Right lobe of liver (tissue), 6 donors: ENCODE data around the gene OPN3. TPM values are rescaled to one million over a fixed set of nuclear protein-coding genes. Genes with fewer than 3 reads are reported as not detected.

Experiments used
- ATAC-seq, 4 donors: fragments of 200-7000 bp; cut with Tn5 transposase; one replicate each; pipeline ENCODE4 v1.9.1; 2020; ENCODE audit warnings: mild to moderate bottlenecking in 4 of 4, moderate library complexity in 4 of 4
- DNase-seq, 3 donors: peaks; one replicate each; pipeline ENCODE4 v3.0.0-alpha.2; 2020
- H3K27ac ChIP-seq, 3 donors: fragments of 200-600 bp; one replicate each; pipeline ENCODE4 v1.8.0; 2022
- H3K27me3 ChIP-seq, 2 donors: fragments of 200-600 bp; one replicate each; pipeline ENCODE4 v1.8.0; 2022
- H3K36me3 ChIP-seq, 4 donors: fragments of 200-600 bp; sonication (generic) in 1 of 4; one replicate each; pipeline versions ENCODE4 v1.5.1 to v1.8.0; 2017 to 2022; ENCODE audit warnings: control low read depth in 1 of 4
- H3K4me1 ChIP-seq, 4 donors: fragments of 200-600 bp; sonication (generic) in 1 of 4; one replicate each; pipeline versions ENCODE4 v1.5.1 to v1.8.0; 2017 to 2022; ENCODE audit warnings: control low read depth in 1 of 4
- H3K4me3 ChIP-seq, 3 donors: fragments of 200-600 bp; one replicate each; pipeline ENCODE4 v1.8.0; 2022
- H3K9me3 ChIP-seq, 4 donors: fragments of 200-600 bp; sonication (generic) in 1 of 4; one replicate each; pipeline versions ENCODE4 v1.5.1 to v1.8.0; 2017 to 2022; ENCODE audit warnings: control low read depth in 1 of 4
- POLR2A ChIP-seq: fragments of 450-650 bp; IDR thresholded peaks from one replicate; pipeline ENCODE4 v1.6.1; 2017; ENCODE audit warnings: antibody characterized with exemption, mild to moderate bottlenecking
- WGBS: methylation state at CpG from one replicate; pipeline ENCODE4 v1.1.6; 2018; ENCODE audit warnings: low coverage, low lambda C conversion rate; ENCODE audit not compliant: insufficient coverage; ENCODE audit errors: missing lambda C conversion rate; 5-methylcytosine and 5-hydroxymethylcytosine counted together
- intact Hi-C, 2 donors: fragments of 100-400 bp; cut with DNase I; formaldehyde crosslinking; loops; one replicate each; pipeline versions ENCODE4 v1.11.2 to v1.14.1; 2022
- total RNA-seq, 6 experiments: library from RNA; depleted of rRNA in 2 of 6; stranded (reverse); fragments of >200 nt in 2 of 6; fragmentation: NEBNext Ultra II Directional in 3 of 6; extraction: Animal tissue kit (Norgen Biotek cat#: 25700) in 3 of 6; gene quantifications; one replicate each; pipeline versions ENCODE4 v1.1.0 to v1.2.4, GENCODE V29; 2016 to 2023
- TF ChIP-seq, protein P1 (sequence below), 4 donors: fragments of 200-600 bp in 3 of 4; fragments of 450-650 bp in 1 of 4; IDR thresholded peaks; one replicate each; pipeline versions ENCODE4 v1.5.1 to v1.8.0; 2016 to 2022; ENCODE audit warnings: antibody characterized with exemption in 4 of 4, mild to moderate bottlenecking in 2 of 4
- donor health status: DM: no; HTN: yes; CAD: no.
- donor health status: DM: no; HTN: no; CAD: no.
- donor health status: DM: no; HTN: no; CAD: no.
- donor health status: DM: no; HTN: yes; CAD: no.
- donor health status: DM: no; HTN: yes; CAD: no.

The OPN3 gene
- total RNA-seq, 6 experiments from 2014 or later: 15.7 to 38.2 (median 28.8) TPM

DNA sequence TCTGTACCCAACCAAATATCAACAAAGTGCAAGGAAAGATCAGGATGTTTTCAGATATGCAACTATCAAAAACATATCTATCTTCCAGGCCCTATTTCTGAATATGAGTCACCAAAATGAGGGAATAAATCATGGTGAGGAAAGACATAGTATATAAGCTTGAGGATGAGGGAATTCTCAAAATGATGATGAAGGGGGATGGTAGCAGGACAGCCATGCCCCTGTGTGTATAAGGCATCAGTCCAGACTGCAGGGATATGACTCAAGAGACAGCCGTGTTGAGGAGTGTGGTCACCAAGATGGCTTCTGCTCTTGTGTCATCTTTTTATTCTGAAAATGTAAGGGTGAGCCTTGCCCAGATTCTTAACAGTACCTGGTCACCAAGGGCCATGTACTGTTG is 7.5 kb upstream of the OPN3 start:
- Histone ChIP-seq H3K27me3 (no peaks in the 10 kb centered on the region), H3K4me1 (no peaks in the 10 kb centered on the region), H3K4me3 (no peak overlapping the region), H3K9me3 (no peaks in the 10 kb centered on the region), H3K27ac (no peak overlapping the region), H3K36me3 (no peaks in the 10 kb centered on the region)
- intact Hi-C loops: no loop called here
- no CpG with 5 or more reads among the region's 1 CpG for WGBS
- DNase-seq (no peak), ATAC-seq (no peak)
- TF ChIP-seq, protein P1, sequence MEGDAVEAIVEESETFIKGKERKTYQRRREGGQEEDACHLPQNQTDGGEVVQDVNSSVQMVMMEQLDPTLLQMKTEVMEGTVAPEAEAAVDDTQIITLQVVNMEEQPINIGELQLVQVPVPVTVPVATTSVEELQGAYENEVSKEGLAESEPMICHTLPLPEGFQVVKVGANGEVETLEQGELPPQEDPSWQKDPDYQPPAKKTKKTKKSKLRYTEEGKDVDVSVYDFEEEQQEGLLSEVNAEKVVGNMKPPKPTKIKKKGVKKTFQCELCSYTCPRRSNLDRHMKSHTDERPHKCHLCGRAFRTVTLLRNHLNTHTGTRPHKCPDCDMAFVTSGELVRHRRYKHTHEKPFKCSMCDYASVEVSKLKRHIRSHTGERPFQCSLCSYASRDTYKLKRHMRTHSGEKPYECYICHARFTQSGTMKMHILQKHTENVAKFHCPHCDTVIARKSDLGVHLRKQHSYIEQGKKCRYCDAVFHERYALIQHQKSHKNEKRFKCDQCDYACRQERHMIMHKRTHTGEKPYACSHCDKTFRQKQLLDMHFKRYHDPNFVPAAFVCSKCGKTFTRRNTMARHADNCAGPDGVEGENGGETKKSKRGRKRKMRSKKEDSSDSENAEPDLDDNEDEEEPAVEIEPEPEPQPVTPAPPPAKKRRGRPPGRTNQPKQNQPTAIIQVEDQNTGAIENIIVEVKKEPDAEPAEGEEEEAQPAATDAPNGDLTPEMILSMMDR (IDR thresholded peaks at IDR 0.05): no peak
- no peak for TF ChIP-seq POLR2A

DNA sequence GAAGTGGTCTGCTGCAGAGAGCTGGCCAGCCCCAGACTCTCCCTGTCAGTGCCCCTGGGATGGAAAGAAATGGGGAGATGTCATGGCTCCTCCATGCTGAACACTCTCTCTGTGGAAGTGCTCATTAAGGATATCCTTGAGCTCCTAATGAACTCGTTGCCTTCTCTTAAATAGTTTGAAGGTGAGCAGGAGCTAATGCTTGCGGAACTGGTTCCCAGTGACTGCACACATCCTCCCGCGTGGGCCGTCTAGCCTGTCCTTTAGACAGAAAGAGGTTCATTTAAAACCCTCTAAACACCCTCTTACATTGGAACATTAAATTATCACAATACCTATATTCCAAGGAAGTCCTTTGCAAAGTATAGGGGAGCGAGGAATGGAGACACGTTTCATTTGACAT is 6.0 kb upstream of the OPN3 start:
- DNase-seq (no peak), ATAC-seq (no peak)
- intact Hi-C loops: no loop called here
- 79% methylated on average over 6 of the region's 7 CpGs for WGBS
- no peaks in the 10 kb centered on the region for H3K36me3 ChIP-seq
- H3K9me3 ChIP-seq: no peaks in the 10 kb centered on the region
- no peak for TF ChIP-seq POLR2A
- TF ChIP-seq, protein P1 (IDR thresholded peaks at IDR 0.05): no peak
- peaks cover 0 to 5% (median 2%) of the 10 kb centered on the region in 4 donors for H3K4me1 ChIP-seq
- no peaks in the 10 kb centered on the region for H3K27me3 ChIP-seq
- H3K4me3 ChIP-seq: no peak overlapping the region
- no peak overlapping the region for H3K27ac ChIP-seq

DNA sequence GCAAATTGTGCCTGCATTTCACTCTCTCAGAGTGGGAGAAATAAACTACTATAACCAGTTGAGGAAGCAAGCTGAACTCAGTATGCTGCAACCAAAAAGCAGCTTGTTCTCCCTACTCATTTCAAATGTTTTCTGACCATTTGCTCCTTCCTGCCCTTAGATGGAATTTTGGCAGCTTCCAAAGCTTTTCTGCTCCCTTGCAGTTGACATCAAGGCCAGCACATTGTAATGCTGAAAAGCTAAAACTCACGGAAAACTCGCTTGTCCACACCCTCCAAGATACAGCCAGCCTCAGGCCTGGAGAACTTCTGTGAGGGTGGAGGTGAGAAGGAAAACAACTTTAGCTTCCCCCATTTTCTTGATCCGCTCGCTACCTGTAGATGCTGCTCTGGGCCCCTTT is 5.0 kb upstream of the OPN3 start:
- intact Hi-C loops: no loop called here
- DNase-seq: no peak
- peaks cover 0 to 9% (median 4%) of the 10 kb centered on the region in 4 donors for H3K4me1 ChIP-seq
- no peaks in the 10 kb centered on the region for H3K27me3 ChIP-seq
- H3K36me3 ChIP-seq: no peaks in the 10 kb centered on the region
- ATAC-seq: no peak
- H3K9me3 ChIP-seq: no peaks in the 10 kb centered on the region
- TF ChIP-seq, protein P1 (IDR thresholded peaks at IDR 0.05): no peak
- TF ChIP-seq POLR2A: no peak
- 94% methylated on average over 4 of the region's 4 CpGs for WGBS
- H3K27ac ChIP-seq: no peak overlapping the region
- H3K4me3 ChIP-seq: no peak overlapping the region

DNA sequence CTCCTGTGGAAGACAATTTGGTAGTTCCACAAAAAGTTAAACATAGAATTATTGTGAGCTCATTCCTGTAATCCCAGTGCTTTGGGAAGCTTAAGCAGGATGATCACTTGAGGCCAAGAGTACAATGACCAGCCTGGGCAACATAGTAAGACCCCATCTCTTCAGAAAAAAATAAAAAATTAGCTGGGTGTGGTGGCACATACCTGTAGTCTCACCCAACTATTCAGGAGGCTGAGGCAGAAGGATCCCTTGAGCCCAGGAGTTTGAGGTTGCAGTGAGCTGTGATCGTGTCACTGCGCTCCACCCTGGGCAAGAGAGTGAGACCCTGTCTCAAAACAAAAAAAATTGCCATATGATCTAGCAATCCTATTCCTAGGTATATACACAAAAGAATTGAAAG is 4.1 kb upstream of the OPN3 start:
- DNase-seq (no peak), ATAC-seq (no peak)
- intact Hi-C loops: no loop called here

More for the DNA sequence above, 4.1 kb upstream of the OPN3 start:
- Histone ChIP-seq H3K4me3 (no peak overlapping the region), H3K36me3 (no peaks in the 10 kb centered on the region), H3K9me3 (no peaks in the 10 kb centered on the region), H3K27me3 (no peaks in the 10 kb centered on the region), H3K27ac (no peak overlapping the region), H3K4me1 (peaks cover 0 to 9% (median 4%) of the 10 kb centered on the region in 4 donors)
- TF ChIP-seq POLR2A: no peak
- TF ChIP-seq, protein P1 (IDR thresholded peaks at IDR 0.05): no peak
- 94% methylated on average over 2 of the region's 2 CpGs for WGBS
